ENCODE results near the gene C1QTNF6.
"Not testable (repeated sequence)": the region's sequence is repeated elsewhere in the genome, so short reads cannot be mapped to it uniquely, and the experiment has no call there.

Gene C1QTNF6

GRCh38 chr22:37202716-37203115, 14.7 kb upstream of the C1QTNF6 start:
- TF ChIP-seq POU2F2 (IDR thresholded peaks at IDR 0.05; ENCODE audit: low read depth, low read length) (no peak), SPI1 (IDR thresholded peaks at IDR 0.05; ENCODE audit: low read depth, low read length) (no peak), POLR2A (IDR thresholded peaks at IDR 0.05; ENCODE audit: low read depth, low read length) (no peak), TAF1 (IDR thresholded peaks at IDR 0.05; ENCODE audit: low read depth, low read length) (no peak), PAX5 (IDR thresholded peaks at IDR 0.05; ENCODE audit: insufficient read depth, low read length, severe bottlenecking) (no peak), POLR2AphosphoS5 (IDR thresholded peaks at IDR 0.05; ENCODE audit: low read depth, low read length) (no peak)
- FAIRE-seq (no peak), DNase-seq (ENCODE audit: insufficient read length, low spot score) (no peak)

- no peak for TF ChIP-seq TAF1 (IDR thresholded peaks at IDR 0.05; ENCODE audit: low read depth, low read length)
- TF ChIP-seq POU2F2 (IDR thresholded peaks at IDR 0.05; ENCODE audit: low read depth, low read length): no peak
- TF ChIP-seq POLR2A (IDR thresholded peaks at IDR 0.05; ENCODE audit: low read depth, low read length): no peak
- no peak for TF ChIP-seq PAX5 (IDR thresholded peaks at IDR 0.05; ENCODE audit: insufficient read depth, low read length, severe bottlenecking)
- no peak for TF ChIP-seq POLR2AphosphoS5 (IDR thresholded peaks at IDR 0.05; ENCODE audit: low read depth, low read length)
- TF ChIP-seq SPI1 (IDR thresholded peaks at IDR 0.05; ENCODE audit: low read depth, low read length): no peak
- DNase-seq (ENCODE audit: insufficient read length, low spot score) (no peak), FAIRE-seq (no peak)
These were observed 14.0 kb upstream of the C1QTNF6 start for GRCh38 chr22:37202001-37202555.

- not testable (repeated sequence) for DNase-seq (ENCODE audit: insufficient read length, low spot score); FAIRE-seq
These were observed 13.4 kb upstream of the C1QTNF6 start for GRCh38 chr22:37201443-37201820.

- TF ChIP-seq POLR2A (IDR thresholded peaks at IDR 0.05; ENCODE audit: low read depth, low read length): no peak; the same call in 1 of the 2 replicates
- no peak for TF ChIP-seq SPI1 (IDR thresholded peaks at IDR 0.05; ENCODE audit: low read depth, low read length)
- no peak for TF ChIP-seq POLR2AphosphoS5 (IDR thresholded peaks at IDR 0.05; ENCODE audit: low read depth, low read length)
- no peak for TF ChIP-seq TAF1 (IDR thresholded peaks at IDR 0.05; ENCODE audit: low read depth, low read length)
- TF ChIP-seq PAX5 (IDR thresholded peaks at IDR 0.05; ENCODE audit: insufficient read depth, low read length, severe bottlenecking): no peak
- no peak for TF ChIP-seq POU2F2 (IDR thresholded peaks at IDR 0.05; ENCODE audit: low read depth, low read length)
- DNase-seq (ENCODE audit: insufficient read length, low spot score) (no peak), FAIRE-seq (no peak)
These were observed 11.7 kb upstream of the C1QTNF6 start for GRCh38 chr22:37199760-37200108.

- FAIRE-seq: peak; percentile 100
- TF ChIP-seq POU2F2 (IDR thresholded peaks at IDR 0.05; ENCODE audit: low read depth, low read length): no peak
- peak; percentile 71 for TF ChIP-seq POLR2A (IDR thresholded peaks at IDR 0.05; ENCODE audit: low read depth, low read length)
- peak; percentile 69; the same call in 1 of the 2 replicates for TF ChIP-seq POLR2AphosphoS5 (IDR thresholded peaks at IDR 0.05; ENCODE audit: low read depth, low read length)
- no peak; the same call in 1 of the 2 replicates for TF ChIP-seq TAF1 (IDR thresholded peaks at IDR 0.05; ENCODE audit: low read depth, low read length)
- peak; percentile 71 for TF ChIP-seq PAX5 (IDR thresholded peaks at IDR 0.05; ENCODE audit: insufficient read depth, low read length, severe bottlenecking)
- TF ChIP-seq SPI1 (IDR thresholded peaks at IDR 0.05; ENCODE audit: low read depth, low read length): peak; percentile 35
- DNase-seq (ENCODE audit: insufficient read length, low spot score): peak; percentile 97
These were observed 11.2 kb upstream of the C1QTNF6 start for GRCh38 chr22:37199103-37199759.

- TF ChIP-seq POLR2A (IDR thresholded peaks at IDR 0.05; ENCODE audit: low read depth, low read length): no peak
- no peak for TF ChIP-seq POU2F2 (IDR thresholded peaks at IDR 0.05; ENCODE audit: low read depth, low read length)
- no peak for TF ChIP-seq SPI1 (IDR thresholded peaks at IDR 0.05; ENCODE audit: low read depth, low read length)
- no peak for TF ChIP-seq PAX5 (IDR thresholded peaks at IDR 0.05; ENCODE audit: insufficient read depth, low read length, severe bottlenecking)
- TF ChIP-seq POLR2AphosphoS5 (IDR thresholded peaks at IDR 0.05; ENCODE audit: low read depth, low read length): no peak
- TF ChIP-seq TAF1 (IDR thresholded peaks at IDR 0.05; ENCODE audit: low read depth, low read length): no peak
- FAIRE-seq (peak; percentile 88), DNase-seq (ENCODE audit: insufficient read length, low spot score) (peak; percentile 82)
These were observed 10.4 kb upstream of the C1QTNF6 start for GRCh38 chr22:37198258-37199102.

- peak; percentile 43 for FAIRE-seq
- TF ChIP-seq PAX5 (IDR thresholded peaks at IDR 0.05; ENCODE audit: insufficient read depth, low read length, severe bottlenecking) (no peak), POLR2A (IDR thresholded peaks at IDR 0.05; ENCODE audit: low read depth, low read length) (no peak), TAF1 (IDR thresholded peaks at IDR 0.05; ENCODE audit: low read depth, low read length) (no peak), POLR2AphosphoS5 (IDR thresholded peaks at IDR 0.05; ENCODE audit: low read depth, low read length) (no peak)
- no peak for DNase-seq (ENCODE audit: insufficient read length, low spot score)
These were observed 9.6 kb upstream of the C1QTNF6 start for GRCh38 chr22:37197451-37198257.

- FAIRE-seq (no peak), DNase-seq (ENCODE audit: insufficient read length, low spot score) (no peak)
- no peak for TF ChIP-seq PAX5 (IDR thresholded peaks at IDR 0.05; ENCODE audit: insufficient read depth, low read length, severe bottlenecking)
- no peak for TF ChIP-seq TAF1 (IDR thresholded peaks at IDR 0.05; ENCODE audit: low read depth, low read length)
- no peak for TF ChIP-seq POLR2AphosphoS5 (IDR thresholded peaks at IDR 0.05; ENCODE audit: low read depth, low read length)
- TF ChIP-seq SPI1 (IDR thresholded peaks at IDR 0.05; ENCODE audit: low read depth, low read length): no peak
- no peak for TF ChIP-seq POU2F2 (IDR thresholded peaks at IDR 0.05; ENCODE audit: low read depth, low read length)
- no peak for TF ChIP-seq POLR2A (IDR thresholded peaks at IDR 0.05; ENCODE audit: low read depth, low read length)
These were observed 8.7 kb upstream of the C1QTNF6 start for GRCh38 chr22:37196539-37197450.
